H1 (cell line): ENCODE results near the gene MAGEB3. TPM values are rescaled to one million over a fixed set of nuclear protein-coding genes. Genes with fewer than 3 reads are reported as not detected.

Source experiments
- CHD7 ChIP-seq: fragments of 300-600 bp; sonication (generic); IDR thresholded peaks from 2 replicates; pipeline ENCODE4 v1.7.1; 2012; ENCODE audit warnings: low read length, moderate library complexity, mild to moderate bottlenecking, inconsistent platforms; ENCODE audit not compliant: insufficient replicate concordance
- FOSL1 ChIP-seq: IDR thresholded peaks from 2 replicates; pipeline ENCODE4 v1.6.1; 2011; ENCODE audit warnings: mild to moderate bottlenecking, low read depth, low read length, moderate library complexity; ENCODE audit not compliant: insufficient read depth
- polyA plus RNA-seq, 7 experiments: library from polyadenylated mRNA; depleted of rRNA in 3 of 7; stranded (reverse) in 5 of 7; unstranded in 2 of 7; fragments of >200 nt in 5 of 7; fragments of 200-250 nt in 2 of 7; gene quantifications; 1 replicate in 5 of 7; 2 replicates in 1 of 7; 4 replicates in 1 of 7; pipeline versions ENCODE4 v1.2.1 to v1.2.3, GENCODE V29; 2011 to 2013; ENCODE audit warnings: missing spikeins in 2 of 7, mixed read lengths in 2 of 7
- total RNA-seq: library from RNA; stranded (reverse); fragmentation: NEBNext Ultra II Directional; extraction: Animal tissue kit (Norgen Biotek cat#: 25700); gene quantifications from 2 replicates; pipeline ENCODE4 v1.2.1, GENCODE V29; 2021

Gene MAGEB3
- total and polyA plus RNA-seq, 2 of the 8 experiments (the other 6 are each of a cell fraction or from before 2014, with no cell fraction given), result not detected

GRCh38 chrX:30283456-30284200, 53.2 kb downstream of the MAGEB3 start (continued):
- no peak for TF ChIP-seq CHD7
- TF ChIP-seq FOSL1, result no peak
- TF ChIP-seq, all 59 proteins: peak for 0
